ENCODE measurements around the gene IRS1.

The IRS1 gene

DNA sequence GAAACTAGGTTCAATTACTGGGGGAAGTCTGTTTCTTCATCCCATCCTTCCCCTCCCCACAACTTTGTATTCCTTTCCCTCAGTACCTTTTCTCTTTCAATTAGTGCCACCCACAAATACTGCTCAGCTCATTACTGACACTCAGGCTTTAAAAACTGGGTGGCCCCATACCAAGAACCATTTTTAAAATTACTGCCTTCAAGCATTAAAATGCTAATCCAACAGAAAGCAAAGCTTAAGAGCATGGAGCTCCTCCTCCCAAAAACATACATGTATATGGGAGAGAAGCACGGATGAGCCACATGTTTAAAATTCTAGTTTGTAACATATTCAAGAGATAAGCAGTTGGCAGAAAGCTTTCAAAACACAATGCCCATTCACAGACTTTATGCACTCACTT is 44.0 kb downstream of the IRS1 start:
- no peak for DNase-seq (ENCODE audit: low spot score)

DNA sequence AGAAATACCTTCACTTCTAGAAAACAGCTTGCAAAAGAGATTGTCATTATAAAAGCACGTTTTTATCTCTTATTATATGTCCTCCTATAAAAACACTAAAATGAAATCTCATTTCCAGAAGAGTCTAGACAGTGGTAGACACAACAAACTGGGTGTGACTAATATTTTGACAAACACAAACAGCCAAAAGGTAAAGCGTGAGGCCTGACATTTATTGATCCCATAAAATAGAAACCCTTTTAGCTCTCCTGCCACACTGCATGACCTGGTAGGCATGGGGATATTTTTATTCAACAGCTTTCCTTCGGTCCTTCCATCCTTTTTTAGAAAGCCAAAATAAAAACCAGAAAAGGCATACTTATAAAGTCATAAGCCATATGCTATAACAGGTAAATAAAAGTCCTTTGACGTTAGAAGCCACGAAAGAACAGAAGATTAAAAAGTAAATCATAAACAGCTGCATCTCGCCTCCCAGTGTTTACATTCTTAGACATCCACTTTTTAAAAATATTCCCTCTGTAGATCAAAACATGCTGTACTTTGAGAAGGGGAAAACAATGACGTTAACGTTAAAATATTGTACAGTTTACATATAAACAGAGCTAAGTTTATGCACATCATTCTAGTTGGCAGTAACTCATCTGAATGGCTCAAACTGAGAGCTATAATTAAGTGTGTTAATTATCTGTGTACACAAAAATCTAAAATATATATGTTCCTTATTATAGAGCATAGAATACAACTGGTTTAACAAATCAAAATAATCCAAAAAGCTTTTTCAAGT is 44.6 kb downstream of the IRS1 start:
- no peak for DNase-seq (ENCODE audit: low spot score)

DNA sequence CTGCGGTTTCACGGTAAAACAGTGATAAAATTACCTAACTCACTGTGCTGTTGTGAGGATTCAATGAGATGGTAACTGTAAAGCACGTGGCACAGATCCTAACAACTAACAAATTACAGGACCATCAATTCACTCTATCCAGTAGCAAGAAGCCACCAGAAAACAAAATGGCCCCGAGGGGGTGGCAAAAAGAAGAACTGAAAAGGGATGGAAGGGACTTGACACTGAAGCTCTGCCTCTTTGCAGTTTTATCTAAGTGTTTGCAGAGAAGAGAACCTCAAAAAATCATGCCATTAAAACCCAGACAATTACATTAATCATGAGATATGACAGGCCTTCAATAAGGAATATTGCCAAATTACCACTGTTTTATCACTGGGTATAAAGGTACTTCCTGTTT is 46.7 kb downstream of the IRS1 start:
- DNase-seq (ENCODE audit: low spot score) = no peak

DNA sequence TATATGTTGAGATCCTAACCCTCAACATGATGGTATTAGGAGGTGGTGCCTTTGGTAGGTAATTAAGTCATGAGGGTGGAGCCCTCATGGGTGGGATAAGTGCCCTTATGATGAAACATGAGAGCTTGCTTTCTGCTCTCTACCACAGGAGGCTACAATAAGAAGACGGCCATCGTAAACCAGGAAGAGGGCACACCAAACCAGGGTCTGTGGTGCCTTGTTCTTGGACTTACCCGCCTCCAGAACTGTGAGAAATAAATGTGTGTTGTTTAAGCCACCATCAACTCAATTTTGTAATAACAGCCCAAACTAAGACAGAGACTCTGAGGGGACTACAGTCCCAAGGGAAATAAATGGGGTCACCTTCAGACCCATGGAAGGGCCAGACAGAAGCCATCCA is 52.3 kb downstream of the IRS1 start:
- no peak for DNase-seq (ENCODE audit: low spot score)

DNA sequence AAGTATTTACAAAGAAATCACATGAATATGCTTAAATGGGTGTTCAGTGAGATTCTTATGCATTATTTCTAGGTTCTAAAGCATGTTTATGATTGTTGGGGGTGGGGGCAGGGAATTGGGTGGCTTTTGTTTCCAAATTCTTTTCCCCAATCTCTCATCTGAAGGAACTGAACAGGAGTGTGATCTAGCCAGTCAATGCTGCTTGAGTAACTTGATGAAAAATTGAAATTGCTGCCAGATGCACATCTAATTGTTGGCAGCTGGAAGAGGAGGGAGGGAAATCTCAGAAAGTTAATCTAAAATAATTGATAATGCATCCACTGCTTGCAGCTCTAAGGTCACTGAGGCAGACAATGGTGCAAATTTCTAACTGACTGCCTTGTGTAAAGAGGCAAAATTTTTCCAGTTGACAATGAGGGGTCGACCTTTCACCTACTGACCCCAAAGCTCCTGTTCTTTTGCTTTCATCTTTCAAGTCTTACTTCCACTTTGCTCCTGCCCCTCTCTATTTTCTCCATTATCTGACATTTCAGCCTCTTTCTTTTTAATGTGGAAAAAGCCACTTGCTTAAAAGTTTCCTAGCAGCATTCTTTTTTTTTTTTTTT is 53.3 kb downstream of the IRS1 start:
- DNase-seq (ENCODE audit: low spot score) = no peak

DNA sequence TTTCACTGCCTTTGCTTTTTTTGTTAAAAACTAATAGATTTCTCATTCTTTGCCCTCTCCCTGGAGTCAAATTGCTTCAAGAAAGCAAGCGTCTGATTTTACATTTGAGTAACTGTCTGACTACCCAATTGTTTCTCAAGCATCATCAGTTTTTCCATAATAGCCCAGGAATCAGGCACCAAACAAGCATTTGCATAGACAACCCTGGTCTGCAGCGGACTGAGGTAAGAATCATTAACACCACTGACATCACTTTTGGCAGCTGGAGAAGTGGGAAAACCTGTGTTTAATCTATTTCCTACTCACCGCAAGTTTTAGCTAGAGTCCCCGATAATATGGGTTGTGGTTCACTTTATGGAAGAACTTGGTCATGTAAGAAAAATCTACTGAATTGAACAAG is 55.7 kb downstream of the IRS1 start:
- DNase-seq (ENCODE audit: low spot score) = no peak

DNA sequence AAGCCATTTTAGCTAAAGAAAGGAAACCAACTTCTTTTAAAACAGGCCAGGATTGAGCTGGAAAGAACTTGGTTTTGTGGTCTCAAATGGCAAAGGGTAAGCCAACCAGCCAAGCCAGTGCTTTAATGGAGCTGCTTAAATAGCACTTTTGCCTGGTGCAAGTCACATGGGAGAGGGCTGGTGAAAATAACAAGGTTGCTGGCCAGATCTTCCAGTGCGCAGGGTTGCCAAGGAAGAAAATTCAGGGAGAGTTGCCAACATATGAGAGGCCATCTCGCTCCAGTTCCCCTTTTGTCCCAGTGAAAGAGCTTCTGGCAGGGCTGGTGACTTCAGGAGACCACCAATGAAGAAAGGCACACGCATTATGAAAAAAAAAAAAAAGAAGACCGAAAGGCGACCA is 57.3 kb downstream of the IRS1 start:
- no peak for DNase-seq (ENCODE audit: low spot score)

DNA sequence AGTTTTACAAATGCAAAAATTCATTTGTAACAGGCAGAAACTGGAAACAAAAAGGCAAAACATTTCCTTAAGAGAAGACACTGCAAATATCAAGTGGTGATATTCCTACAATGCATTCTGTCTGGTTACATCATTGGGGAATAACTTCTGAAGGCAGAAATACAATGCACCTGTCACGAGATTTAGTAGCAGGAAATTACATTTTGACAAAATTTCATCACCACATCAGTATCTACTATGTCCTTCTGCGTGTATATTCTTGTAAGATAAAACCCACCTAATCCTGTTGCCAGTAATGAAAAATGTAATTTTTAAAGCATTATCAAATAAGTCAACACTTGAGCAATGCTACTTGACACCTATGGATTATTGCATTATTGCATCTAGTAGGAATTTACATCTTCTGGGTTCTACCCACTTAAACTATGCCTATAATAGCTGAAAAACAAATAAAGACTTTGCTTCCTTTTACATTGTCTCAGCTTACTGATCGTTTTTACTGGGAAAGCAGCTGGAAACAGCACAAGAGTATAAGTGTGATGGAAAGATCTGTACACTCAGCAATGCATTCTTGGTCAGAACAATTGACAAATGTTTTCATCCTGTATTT is 59.5 kb downstream of the IRS1 start:
- DNase-seq (ENCODE audit: low spot score) = no peak

DNA sequence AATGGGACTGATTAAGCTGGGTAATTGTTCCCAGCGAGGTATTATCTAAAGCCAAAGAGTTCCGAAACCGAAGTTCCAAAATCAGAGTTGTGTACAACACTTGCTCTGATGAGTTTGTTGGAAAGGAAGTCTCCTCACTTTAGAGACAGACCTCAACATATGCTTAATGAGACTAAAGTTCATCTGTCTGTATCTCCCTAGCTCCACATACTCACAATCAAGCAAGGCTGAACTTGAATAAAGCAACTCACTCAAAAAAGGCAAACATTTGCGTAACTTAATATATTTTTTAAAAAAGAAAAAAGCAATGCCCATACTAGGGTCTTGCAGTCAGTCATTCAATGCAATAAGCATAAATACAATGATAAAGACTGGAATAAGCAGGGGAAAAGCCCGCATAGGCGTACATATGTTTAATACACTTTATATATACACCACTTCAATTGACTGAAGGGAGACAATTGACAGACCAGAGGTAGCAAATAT is 60.0 kb downstream of the IRS1 start:
- DNase-seq (ENCODE audit: low spot score) = no peak

DNA sequence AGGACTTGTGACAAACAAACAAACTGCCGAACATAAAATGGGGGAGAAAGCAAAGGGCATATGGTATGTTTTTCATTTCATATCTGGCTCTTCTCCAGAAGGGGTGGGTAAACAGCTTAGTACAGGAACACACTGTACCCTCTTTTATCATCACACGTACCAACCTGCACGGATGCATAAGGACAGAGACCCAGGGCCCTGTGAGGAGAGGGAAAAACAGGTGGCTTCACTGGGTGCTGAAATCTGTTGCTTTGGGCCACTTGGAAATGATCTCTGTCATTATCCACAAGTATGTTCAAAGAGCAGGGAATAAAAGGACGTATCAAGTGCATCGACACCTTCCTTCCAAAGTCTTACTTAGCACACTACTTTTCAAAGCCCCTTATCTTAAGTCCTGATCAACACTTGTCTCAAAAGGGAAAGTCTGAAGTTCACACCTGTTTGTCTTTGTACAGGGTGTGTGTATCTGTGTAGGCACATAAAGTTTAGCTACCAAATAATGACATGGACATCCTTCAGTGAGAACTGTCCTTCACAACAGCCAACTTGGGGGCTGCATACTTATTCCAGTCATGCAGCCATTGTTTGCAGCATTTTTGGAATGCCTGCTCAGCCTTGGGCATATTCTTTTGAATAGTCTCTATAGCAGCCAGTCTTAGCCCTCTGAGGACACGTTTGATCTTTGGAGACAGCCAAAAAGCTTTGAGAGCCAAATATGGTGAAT is 60.6 kb downstream of the IRS1 start:
- no peak for DNase-seq (ENCODE audit: low spot score)

DNA sequence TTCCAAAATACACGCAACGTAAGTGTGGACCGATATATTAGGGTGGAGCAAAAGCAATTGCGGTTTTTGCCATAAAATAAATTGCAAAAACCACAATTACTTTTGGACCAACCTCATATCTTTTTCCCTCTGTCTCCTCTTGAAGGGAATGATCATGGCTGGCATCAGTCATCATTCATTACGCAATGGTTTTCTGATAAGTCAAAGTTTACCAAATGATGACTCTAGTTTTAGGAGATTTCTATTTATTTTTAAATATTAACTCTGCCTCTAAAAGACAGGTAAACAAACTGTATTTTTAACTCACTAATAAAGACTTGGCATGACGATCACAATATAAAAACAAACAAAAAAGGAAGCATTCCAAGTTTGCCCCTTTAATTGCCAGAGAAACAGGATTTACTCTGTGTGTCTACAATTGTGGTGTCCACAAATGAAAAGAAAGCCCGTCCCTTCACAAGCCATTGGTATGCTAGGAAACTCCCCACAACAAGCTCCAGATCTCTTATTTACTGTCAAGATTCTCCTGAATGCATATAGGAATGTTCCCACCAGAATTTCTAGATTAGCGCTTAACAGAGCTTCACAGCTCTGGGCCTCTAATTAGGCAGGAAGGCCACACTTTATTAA is 61.3 kb downstream of the IRS1 start:
- DNase-seq (ENCODE audit: low spot score) = no peak

DNA sequence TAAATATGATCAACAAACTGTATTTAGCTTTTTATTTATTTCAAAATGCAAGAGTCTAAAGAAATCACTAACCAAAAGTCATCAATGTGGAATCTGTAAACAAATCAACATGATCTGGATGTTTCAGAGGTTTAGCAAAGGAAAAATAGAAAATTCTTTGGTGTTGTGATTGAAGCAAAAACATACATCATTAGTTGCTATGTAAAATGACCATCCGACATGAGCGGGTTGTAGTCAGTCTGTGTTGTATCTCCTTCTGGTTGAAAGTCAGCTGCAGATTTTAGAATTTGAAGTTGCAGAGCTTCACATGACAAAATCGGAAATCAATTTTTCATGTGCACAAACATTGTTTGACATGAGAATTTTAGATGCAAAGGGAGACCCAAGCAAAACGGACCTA is 63.2 kb downstream of the IRS1 start:
- DNase-seq (ENCODE audit: low spot score) = no peak

DNA sequence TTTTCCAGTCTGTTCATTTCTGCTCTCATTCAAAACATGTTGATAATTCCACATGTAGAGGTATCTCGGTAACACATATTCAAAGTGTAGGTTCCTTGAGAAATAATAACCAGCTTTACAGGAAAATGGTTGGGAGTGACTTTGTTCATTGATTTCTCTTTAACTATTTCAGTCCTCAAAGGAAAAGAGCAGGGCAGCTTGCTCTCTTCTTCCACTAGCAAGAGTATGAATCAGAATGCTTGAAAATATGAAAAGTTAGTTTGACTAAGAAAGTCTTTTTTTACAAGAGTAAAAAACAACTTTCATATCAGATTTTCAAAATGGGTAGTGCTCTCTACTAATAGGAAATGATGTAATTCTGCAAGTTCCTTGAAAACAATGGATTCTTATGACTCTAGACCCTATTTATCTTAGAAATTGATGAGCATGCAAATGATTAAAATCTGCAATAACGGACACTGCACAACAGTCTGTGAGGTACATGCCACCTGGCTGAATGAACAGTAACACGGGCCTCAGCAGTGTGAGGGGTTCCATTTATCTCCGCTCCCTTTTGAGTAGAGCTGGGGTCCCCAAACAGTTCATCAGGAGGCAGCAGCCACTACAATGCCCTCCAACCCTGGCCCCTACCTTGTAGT is 65.6 kb downstream of the IRS1 start:
- DNase-seq (ENCODE audit: low spot score) = no peak

DNA sequence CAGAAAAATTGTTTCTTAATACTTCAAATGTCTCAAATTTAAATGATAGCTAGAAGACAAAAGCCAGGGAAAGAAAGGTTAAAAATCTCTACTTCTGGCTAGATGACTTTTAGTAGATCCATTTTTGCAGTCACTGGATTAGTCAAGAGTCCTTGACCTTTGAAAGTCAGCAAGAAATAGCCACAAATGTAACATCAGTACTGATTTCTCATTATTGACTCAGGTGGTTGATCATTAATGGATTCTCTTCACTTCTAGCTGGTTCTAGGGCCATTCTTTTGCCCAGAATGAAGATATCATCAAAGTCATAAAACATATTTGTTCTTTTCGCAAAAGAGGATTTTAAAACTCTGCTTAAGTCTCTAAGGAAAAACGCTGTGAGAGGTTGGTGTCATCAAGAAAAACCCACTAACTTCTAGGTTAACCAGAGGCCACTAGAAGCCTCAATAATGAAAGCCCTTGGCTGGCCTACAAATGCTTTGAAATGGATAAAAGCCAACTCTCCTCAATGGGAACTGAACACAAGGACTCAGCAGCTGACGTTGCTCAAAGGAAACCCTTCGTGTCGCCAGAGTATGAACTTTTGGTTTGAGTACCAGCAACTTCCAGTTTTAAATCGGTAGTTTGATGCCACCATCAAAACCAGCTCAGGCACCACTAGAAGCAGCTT is 66.3 kb downstream of the IRS1 start:
- no peak for DNase-seq (ENCODE audit: low spot score)

DNA sequence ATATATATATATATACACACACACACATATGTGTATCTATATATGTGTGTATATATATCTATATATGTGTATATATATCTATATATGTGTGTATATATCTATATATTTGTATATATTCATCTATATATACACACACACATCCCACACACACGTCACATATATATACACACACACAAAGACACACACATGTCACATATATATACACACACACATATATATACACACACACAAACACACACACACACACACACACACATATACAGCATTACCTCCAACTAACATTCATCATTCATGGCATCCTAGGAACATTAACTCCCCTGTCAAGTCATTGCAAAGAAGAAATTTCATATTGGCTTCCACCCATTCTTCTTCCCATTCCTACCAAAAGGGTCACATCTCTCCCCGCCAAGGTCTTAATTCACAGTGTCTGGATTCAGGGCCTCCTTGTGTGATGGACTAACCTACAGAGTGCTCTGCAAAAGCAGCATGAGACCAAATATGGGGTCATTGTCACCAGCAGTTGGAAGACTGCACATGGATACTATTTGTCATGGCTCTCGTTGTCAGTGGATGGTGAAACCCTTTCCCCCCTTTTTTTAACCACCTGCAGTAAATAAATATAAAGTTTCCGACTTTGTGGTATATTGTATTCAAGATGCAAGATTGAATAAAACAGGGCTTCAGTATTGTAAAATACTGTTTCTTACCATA is 67.0 kb downstream of the IRS1 start:
- DNase-seq (ENCODE audit: low spot score) = no peak

DNA sequence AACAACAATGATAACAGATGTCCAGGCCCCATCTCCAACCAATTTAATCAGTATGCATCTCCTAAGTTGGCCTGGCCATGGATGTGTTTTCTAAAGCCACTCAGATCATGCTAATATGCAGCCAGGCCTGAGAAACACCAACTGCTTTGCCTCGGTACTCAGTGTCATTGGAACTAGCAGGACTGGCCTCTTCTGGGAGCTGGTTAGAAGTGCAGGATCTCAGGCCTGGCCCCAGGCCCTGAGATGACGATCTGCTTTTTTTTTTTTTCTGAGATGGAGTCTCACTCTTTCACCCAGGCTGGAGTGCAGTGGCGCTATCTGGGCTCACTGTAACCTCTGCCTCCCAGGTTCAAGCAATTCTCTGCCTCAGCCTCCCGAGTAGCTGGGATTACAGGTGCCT is 69.1 kb downstream of the IRS1 start:
- no peak for DNase-seq (ENCODE audit: low spot score)

DNA sequence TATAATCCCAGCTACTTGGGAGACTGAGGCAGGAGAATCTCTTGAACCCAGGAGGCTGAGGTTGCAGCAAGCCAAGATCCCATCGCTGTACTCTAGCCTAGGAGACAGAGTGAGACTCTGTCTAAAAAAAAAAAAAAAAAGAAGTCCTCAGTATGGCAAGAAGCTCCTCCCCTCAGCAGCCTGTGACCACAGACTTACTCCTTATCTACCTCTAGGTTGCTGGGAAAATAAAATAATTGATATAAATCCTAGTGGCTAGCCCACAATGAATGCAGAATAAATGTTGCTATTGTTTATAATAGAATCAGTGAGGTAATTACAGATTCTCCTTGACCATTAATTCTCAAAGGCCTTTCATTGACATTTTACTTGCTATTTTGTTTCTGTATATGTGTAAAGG is 70.6 kb downstream of the IRS1 start:
- DNase-seq (ENCODE audit: low spot score) = no peak

DNA sequence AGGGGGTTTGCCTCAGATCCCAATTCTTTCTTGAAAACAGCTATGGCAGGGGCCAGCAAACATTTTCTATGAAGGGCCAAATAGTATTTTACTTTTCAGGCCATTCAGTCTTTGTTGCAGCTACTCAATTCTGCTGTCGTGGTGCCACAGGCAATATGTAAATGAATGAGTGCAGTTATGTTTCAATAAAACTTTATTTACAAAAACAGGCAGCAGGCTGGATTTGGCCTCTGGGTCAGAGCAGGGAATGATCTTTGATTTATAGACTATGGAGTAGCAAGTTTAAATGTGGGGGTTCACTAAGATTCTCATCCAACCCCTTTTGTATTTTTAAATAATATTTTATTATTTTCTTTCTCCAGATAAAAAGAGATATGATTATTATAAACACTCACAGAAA is 72.4 kb downstream of the IRS1 start:
- DNase-seq (ENCODE audit: low spot score) = no peak

DNA sequence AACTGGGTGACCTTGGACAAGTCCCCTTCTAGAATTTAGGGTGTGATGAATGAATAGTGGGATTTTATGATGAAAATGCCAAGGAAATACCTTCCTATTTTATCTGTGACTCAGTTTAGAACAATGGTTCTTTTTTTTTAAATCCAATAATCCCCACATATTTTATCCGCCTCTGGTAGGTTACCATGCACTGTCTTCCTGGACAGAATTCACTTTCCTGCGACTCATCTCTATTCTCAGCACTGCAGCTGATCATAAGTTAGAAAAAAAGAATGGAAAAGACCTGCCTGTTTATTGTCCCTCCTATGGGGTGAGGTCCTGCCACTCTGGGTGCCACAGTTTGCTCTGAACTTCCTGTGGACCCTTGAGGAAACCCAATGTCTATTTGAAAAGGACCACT is 73.1 kb downstream of the IRS1 start:
- no peak for DNase-seq (ENCODE audit: low spot score)

DNA sequence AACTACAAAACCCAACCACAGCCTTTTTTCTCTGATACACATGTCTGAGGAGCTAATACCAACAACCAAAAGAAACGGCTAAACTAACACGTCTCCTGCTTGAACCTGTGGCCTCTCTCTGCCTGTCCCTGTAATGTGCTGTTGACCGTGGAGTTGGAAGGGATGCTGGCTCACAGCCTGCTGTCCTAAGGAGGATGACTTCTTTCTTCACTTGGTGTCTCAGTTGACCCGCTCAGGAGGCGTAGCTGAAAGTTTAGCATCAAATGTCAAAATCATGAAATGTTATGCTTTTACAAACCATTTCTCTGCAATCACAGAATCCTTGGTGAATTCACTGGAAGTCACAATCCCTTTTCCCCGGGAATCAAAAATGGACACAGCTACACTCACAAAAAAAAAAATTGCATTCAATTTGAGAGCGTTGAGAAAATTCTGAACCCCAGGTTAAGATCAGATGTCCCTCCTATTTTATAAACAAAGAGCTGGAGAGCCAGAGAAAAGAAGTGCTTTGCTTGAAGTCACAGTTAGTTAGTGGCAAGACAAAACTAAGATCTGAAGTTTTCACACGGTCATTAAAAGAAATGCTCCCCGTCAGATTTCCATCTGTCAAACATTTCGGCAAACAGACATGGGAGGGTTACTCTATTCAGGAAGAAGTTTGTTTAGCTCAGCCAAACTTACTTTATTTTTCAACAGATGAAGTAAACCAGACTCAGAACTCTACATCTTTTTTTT is 74.3 kb downstream of the IRS1 start:
- no peak for DNase-seq (ENCODE audit: low spot score)

Data from hematopoietic multipotent progenitor cell treated with erythropoietin and hydrocortisone succinate and interleukin-3 and kit ligand, for 17 days (in vitro differentiated cells).